ENCODE data around the gene CEMIP2.

DNA sequence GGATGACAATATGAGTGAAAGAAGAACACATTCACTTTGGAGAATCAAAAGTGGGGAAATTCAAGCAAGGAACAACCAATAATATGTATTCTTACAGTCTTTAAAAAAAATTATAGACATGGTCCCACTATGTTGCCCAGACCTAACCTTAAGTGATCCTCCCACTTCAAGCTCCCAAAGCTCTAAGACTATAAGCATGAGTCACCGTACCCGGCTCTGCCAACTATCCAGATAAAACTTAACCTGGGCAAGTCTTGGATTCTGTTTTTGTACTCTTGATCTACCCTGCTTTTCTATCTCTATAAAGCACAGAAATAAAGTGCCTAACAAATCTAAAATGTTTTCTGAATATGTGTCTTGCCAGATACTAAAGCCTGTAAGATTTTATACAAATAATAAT lies 30.9 kb downstream of the CEMIP2 start:
- TF ChIP-seq, protein P1, sequence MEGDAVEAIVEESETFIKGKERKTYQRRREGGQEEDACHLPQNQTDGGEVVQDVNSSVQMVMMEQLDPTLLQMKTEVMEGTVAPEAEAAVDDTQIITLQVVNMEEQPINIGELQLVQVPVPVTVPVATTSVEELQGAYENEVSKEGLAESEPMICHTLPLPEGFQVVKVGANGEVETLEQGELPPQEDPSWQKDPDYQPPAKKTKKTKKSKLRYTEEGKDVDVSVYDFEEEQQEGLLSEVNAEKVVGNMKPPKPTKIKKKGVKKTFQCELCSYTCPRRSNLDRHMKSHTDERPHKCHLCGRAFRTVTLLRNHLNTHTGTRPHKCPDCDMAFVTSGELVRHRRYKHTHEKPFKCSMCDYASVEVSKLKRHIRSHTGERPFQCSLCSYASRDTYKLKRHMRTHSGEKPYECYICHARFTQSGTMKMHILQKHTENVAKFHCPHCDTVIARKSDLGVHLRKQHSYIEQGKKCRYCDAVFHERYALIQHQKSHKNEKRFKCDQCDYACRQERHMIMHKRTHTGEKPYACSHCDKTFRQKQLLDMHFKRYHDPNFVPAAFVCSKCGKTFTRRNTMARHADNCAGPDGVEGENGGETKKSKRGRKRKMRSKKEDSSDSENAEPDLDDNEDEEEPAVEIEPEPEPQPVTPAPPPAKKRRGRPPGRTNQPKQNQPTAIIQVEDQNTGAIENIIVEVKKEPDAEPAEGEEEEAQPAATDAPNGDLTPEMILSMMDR (IDR thresholded peaks at IDR 0.05 in 4 of 5, conservative IDR thresholded peaks at IDR 0.05 in 1 of 5) = no peak
- TF ChIP-seq POLR2A (IDR thresholded peaks at IDR 0.05) = no peak
